Adrenal gland (tissue), 12 donors: Measurements from ENCODE around the gene TMEM101. TPM values are rescaled to one million over a fixed set of nuclear protein-coding genes. Genes with fewer than 3 reads are reported as not detected.

Experiments
- DNase-seq, 7 donors: peaks; one replicate each; pipeline ENCODE4 v3.0.0-alpha.2; 2019 to 2020
- H3K27ac ChIP-seq, 5 donors: fragments of 200-600 bp; sonication (generic) in 4 of 5; 1 replicate in 3 of 5; 2 replicates in 2 of 5; pipeline versions ENCODE4 v1.5.1 to v1.8.0; 2016 to 2020; ENCODE audit warnings: mild to moderate bottlenecking in 1 of 5
- H3K27me3 ChIP-seq: fragments of 200-600 bp; 2 replicates; pipeline ENCODE4 v1.8.0; 2021
- H3K36me3 ChIP-seq, 2 donors: fragments of 200-600 bp; replicated peaks in 1 of 2; 1 replicate in 1 of 2; 2 replicates in 1 of 2; pipeline versions ENCODE4 v1.5.1 to v1.8.0; 2018 to 2022
- H3K4me1 ChIP-seq, 2 donors: fragments of 200-600 bp; replicated peaks in 1 of 2; 1 replicate in 1 of 2; 2 replicates in 1 of 2; pipeline versions ENCODE4 v1.5.1 to v1.8.0; 2018 to 2021
- H3K4me3 ChIP-seq, 4 donors: fragments of 200-600 bp; sonication (generic) in 3 of 4; one replicate each; pipeline ENCODE4 v1.5.1; 2016 to 2018
- H3K9me3 ChIP-seq, 3 donors: fragments of 200-600 bp; sonication (generic) in 1 of 3; replicated peaks in 1 of 3; 1 replicate in 2 of 3; 2 replicates in 1 of 3; pipeline versions ENCODE4 v1.5.1 to v1.8.0; 2016 to 2021
- POLR2A ChIP-seq, 2 donors: fragments of 450-650 bp; IDR thresholded peaks; one replicate each; pipeline ENCODE4 v1.6.1; 2017; ENCODE audit warnings: antibody characterized with exemption in 2 of 2, mild to moderate bottlenecking in 2 of 2, moderate library complexity in 1 of 2
- WGBS, 4 donors: extraction: QIAGEN DNeasy Blood & Tissue Kit in 2 of 4; methylation state at CpG; one replicate each; pipeline versions ENCODE4 v1.1.5 to v1.1.7; 2013 to 2017; 5-methylcytosine and 5-hydroxymethylcytosine counted together
- intact Hi-C, 2 donors: fragments of 100-400 bp; cut with DNase I; formaldehyde crosslinking; loops; one replicate each; pipeline versions ENCODE4 v1.14.1 to v1.15.0; 2022 to 2023
- polyA plus RNA-seq, 3 donors: library from polyadenylated mRNA; stranded (reverse); fragments of 200-250 nt in 2 of 3; fragments of 350-450 nt in 1 of 3; fragmentation: Illumina TruSeq in 1 of 3; extraction: RNeasy Lipid Tissue Mini Kit (QIAGEN cat#74804) in 1 of 3; gene quantifications; one replicate each; pipeline ENCODE4 v1.2.3, GENCODE V29; 2013 to 2014
- total RNA-seq, 9 donors: library from RNA; depleted of rRNA in 4 of 9; stranded (reverse); fragments of >200 nt in 4 of 9; fragments of 120-200 nt in 1 of 9; fragmentation: NEBNext Ultra II Directional in 1 of 9; extraction: Animal tissue kit (Norgen Biotek cat#: 25700) in 1 of 9; gene quantifications; one replicate each; pipeline versions ENCODE4 v1.1.0 to v1.2.4, GENCODE V29; 2013 to 2023
- TF ChIP-seq, protein P1 (sequence below), 6 experiments: fragments of 450-650 bp in 4 of 6; fragments of 200-600 bp in 2 of 6; sonication (generic) in 1 of 6; IDR thresholded peaks; 1 replicate in 5 of 6; 2 replicates in 1 of 6; pipeline versions ENCODE4 v1.5.1 to v1.8.0; 2016 to 2021; ENCODE audit warnings: antibody characterized with exemption in 6 of 6, mild to moderate bottlenecking in 2 of 6, moderate library complexity in 1 of 6
- donor health status: healthy with polysubstance abuse.
- donor health status: Bipolar disorder and iron deficiency.
- donor health status: DM: yes; HTN: yes; CAD: no.
- donor health status: DM: no; HTN: no; CAD: no.
- donor health status: DM: no; HTN: no; CAD: no.
- donor health status: DM: yes; HTN: yes; CAD: no.

Gene TMEM101
- total and polyA plus RNA-seq, 12 donors: 12.4 to 52.5 (median 31.6) TPM

DNA sequence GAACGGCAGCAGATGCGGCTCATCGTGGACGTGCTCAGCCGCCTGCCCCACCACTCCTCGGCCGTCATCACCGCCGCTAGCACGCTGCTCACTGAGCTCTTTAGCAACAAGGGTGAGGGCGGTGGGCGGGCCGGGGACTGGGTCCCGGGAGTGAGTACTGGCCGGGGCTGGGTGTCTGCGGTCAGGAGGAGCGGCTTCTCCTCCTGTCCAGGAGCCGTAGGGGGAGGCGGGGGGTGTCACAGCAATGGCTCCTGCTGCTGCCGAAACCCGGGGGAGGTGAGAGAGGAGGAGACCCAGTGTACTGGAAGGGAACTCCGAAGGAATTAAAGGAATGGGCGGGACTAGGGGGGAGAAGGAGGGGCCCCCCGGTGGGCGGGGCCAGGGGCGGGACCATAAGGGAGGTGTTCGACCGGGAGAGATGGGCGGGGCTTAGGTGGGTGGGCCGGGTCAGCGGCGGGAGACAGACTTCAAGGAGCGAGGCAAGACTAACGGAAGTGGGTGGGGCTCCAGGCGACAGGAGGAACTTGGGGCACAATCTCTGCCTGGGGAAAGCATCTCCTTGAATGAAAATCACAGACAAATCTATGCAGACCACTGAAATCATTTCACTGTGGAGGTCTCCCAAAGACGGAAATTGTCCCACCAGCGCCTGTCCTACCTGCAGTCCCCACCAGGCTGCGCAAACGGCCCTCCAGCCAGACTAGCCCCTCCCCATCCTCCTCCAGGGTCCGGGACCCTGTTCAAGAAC lies 8.0 kb downstream of the TMEM101 start:
- Histone ChIP-seq H3K36me3 (peaks cover 0 to 4% of the 10 kb centered on the region in 2 donors), H3K27me3 (peaks cover 20% of the 10 kb centered on the region), H3K4me3 (peak overlapping the region in 2 of 4 donors; percentile 32 to 65), H3K4me1 (peaks cover 12 to 40% of the 10 kb centered on the region in 2 donors), H3K9me3 (no peaks in the 10 kb centered on the region), H3K27ac (peak overlapping the region in 1 of 5 donors; percentile 83)
- TF ChIP-seq, protein P1, sequence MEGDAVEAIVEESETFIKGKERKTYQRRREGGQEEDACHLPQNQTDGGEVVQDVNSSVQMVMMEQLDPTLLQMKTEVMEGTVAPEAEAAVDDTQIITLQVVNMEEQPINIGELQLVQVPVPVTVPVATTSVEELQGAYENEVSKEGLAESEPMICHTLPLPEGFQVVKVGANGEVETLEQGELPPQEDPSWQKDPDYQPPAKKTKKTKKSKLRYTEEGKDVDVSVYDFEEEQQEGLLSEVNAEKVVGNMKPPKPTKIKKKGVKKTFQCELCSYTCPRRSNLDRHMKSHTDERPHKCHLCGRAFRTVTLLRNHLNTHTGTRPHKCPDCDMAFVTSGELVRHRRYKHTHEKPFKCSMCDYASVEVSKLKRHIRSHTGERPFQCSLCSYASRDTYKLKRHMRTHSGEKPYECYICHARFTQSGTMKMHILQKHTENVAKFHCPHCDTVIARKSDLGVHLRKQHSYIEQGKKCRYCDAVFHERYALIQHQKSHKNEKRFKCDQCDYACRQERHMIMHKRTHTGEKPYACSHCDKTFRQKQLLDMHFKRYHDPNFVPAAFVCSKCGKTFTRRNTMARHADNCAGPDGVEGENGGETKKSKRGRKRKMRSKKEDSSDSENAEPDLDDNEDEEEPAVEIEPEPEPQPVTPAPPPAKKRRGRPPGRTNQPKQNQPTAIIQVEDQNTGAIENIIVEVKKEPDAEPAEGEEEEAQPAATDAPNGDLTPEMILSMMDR (IDR thresholded peaks at IDR 0.05): peak in 5 of 6 experiments; percentile 43 to 67 (median 53)
- no peak for TF ChIP-seq POLR2A (IDR thresholded peaks at IDR 0.05)
- 1% methylated on average over 26 to 40 of the region's 40 CpGs for WGBS, 4 donors
- intact Hi-C loops: no loop called here
- peak; percentile 94 to 99 (median 98) for DNase-seq

DNA sequence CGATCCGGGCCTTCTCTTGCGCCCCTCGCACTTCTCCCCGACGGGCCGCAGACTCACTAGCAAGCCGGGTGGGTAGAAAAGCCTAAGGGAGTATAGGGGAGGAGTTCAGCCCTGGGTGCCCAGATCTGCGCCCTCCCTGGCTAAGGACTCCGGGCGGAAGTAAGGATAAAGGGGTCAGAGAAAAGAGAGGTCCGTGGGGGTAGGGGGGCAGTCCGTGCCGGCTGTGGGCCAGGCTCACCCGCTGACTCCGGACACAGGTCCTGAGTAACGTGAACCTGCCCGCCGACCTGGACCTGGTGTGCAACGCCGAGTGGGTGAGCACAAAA lies 8.5 kb downstream of the TMEM101 start:
- 7 to 14% (median 10%) methylated on average over 21 of the region's 21 CpGs for WGBS, 4 donors
- Histone ChIP-seq H3K36me3 (peaks cover 0 to 4% of the 10 kb centered on the region in 2 donors), H3K4me3 (peak overlapping the region in 1 of 4 donors; percentile 65), H3K27me3 (peaks cover 20% of the 10 kb centered on the region), H3K27ac (peak overlapping the region in 1 of 5 donors; percentile 83), H3K9me3 (no peaks in the 10 kb centered on the region), H3K4me1 (peaks cover 12 to 40% of the 10 kb centered on the region in 2 donors)
- TF ChIP-seq POLR2A (IDR thresholded peaks at IDR 0.05): no peak
- TF ChIP-seq, protein P1 (IDR thresholded peaks at IDR 0.05): no peak
- DNase-seq: no peak
- intact Hi-C loops: no loop called here

DNA sequence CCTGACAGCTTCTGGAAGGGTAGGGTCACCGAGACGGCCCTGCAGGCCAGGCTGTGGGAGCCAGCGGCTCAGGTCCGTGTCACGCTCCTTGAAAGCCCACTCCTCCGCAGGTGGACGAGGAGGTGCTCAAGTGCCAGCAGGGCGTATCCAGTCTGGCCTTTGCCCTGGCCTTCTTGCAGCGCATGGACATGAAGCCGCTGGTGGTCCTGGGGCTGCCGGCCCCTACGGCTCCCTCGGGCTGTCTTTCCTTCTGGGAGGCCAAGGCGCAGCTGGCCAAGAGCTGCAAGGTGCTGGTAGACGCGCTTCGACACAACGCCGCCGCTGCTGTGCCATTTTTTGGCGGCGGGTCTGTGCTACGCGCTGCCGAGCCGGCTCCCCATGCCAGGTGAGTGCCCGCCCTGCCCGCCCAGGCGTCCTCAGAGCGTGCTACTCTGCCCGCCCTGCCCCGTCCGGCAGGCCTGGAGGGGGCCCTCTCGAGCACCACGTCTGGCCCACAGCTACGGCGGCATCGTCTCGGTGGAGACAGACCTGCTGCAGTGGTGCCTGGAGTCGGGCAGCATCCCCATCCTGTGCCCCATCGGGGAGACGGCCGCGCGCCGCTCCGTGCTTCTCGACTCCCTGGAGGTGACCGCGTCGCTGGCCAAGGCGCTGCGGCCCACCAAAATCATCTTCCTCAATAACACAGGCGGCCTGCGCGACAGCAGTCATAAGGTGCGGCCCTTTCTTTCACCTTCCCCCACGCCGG lies 9.1 kb downstream of the TMEM101 start:
- Histone ChIP-seq H3K36me3 (peaks cover 0 to 4% of the 10 kb centered on the region in 2 donors), H3K4me3 (peak overlapping the region in 1 of 4 donors; percentile 65), H3K9me3 (no peaks in the 10 kb centered on the region), H3K27ac (peak overlapping the region in 1 of 5 donors; percentile 83), H3K27me3 (peaks cover 20% of the 10 kb centered on the region), H3K4me1 (peaks cover 12 to 40% of the 10 kb centered on the region in 2 donors)
- WGBS, 4 donors: 9 to 34% (median 21%) methylated on average over 14 to 59 of the region's 59 CpGs
- no peak for TF ChIP-seq POLR2A (IDR thresholded peaks at IDR 0.05)
- TF ChIP-seq, protein P1 (IDR thresholded peaks at IDR 0.05): no peak
- intact Hi-C loops: no loop called here
- DNase-seq: peak in 4 of 7 donors; percentile 11 to 32 (median 25)

DNA sequence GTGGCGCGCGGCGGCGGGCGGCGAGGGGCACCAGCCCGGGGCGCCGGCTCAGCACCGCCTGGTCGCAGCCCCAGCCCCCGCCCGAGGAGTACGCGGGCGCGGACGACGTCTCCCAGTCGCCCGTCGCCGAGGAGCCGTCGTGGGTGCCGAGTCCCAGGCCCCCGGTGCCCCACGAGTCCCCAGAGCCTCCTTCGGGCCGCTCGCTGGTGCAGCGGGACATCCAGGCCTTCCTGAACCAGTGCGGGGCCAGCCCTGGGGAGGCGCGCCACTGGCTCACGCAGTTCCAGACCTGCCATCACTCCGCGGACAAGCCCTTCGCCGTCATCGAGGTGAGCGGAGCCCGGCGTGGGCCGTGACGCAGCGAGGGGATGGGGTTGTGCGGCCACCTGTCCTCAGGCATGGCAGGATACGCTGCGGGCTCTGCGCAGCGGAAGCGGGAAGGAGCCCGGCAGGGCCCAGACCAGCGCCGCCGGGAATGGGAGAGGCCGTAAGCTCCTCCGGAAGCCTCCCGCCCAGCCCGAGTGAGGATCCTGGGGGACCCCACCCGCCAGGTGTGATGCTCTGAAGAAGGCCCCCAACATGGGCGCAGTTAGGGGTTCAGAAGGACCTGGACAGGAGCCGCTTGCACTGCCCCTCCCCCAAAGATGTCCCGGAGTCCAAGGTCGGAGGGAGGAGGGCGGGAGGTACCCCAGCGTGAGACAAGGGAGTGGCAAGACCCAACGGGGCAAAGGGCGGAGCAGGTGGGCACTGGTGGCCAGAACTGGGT lies 9.8 kb downstream of the TMEM101 start:
- H3K27me3 ChIP-seq: peaks cover 20% of the 10 kb centered on the region
- H3K36me3 ChIP-seq: no peaks in the 10 kb centered on the region
- WGBS, 4 donors: 3 to 9% (median 7%) methylated on average over 9 to 71 of the region's 71 CpGs
- intact Hi-C loops: no loop called here
- H3K4me1 ChIP-seq: peaks cover 12 to 40% of the 10 kb centered on the region in 2 donors
- H3K4me3 ChIP-seq: peak overlapping the region in 1 of 4 donors; percentile 65
- no peak for TF ChIP-seq POLR2A (IDR thresholded peaks at IDR 0.05)
- TF ChIP-seq, protein P1 (IDR thresholded peaks at IDR 0.05): no peak
- H3K27ac ChIP-seq: peak overlapping the region in 1 of 5 donors; percentile 32
- no peaks in the 10 kb centered on the region for H3K9me3 ChIP-seq
- DNase-seq: peak in 2 of 7 donors; percentile 21 to 31
